ENCODE measurements around the gene APOL6.
A peak's percentile ranks its signal among the peaks of the same experiment; 100 is the strongest.

APOL6 gene, protein sequence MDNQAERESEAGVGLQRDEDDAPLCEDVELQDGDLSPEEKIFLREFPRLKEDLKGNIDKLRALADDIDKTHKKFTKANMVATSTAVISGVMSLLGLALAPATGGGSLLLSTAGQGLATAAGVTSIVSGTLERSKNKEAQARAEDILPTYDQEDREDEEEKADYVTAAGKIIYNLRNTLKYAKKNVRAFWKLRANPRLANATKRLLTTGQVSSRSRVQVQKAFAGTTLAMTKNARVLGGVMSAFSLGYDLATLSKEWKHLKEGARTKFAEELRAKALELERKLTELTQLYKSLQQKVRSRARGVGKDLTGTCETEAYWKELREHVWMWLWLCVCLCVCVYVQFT

DNA sequence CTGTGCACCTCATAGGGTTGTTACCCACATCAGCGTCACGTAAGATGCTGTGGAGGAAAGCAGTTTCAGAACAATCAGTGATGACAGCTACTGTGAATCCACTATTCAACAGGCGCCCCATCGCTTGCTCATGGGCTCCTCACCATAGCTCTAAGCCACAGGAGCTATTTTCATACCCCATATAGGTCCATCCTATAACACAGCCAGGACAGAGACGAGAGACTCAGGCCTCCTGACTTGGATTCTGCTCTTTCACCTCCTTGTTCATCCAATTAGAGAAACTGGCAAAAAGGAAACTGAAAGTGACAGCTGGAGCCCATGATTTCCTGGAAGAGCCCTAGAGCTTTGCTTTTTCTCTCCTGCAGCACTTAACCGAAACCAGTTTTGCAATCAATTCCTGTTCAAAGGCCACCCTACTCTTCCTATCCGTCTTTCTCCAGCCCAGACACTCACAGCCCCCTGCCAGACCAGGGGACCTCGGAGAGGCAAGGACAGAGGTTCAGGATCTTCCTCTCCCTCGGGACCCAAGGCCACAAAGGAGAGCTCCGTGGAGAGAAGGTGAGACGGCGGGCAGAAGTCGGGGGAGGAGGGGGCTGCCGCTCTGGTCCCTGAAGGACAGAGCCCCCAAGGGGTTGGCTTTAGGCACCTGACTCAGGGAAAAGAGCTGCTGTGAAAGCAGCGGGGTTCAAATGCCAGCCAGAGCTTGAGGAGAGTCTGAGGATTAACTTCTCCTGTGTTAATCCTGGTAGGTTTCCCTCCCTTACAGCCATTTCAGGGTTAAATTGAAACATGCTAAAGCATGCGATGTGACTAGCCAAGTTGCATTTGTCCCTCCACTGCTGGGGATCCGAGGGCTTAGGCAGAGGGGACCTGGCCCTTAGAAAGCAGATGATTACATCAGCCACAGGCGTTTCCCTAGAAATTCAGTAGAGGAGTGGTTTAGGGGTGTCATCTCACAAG, at the start of gene APOL6:
Gene APOL6, plus strand, starts transcription at position 381 of the 960 bp plus-strand sequence. CDS start 7,980 bp downstream, outside the sequence.
- DNase-seq = peak; percentile 48

DNA sequence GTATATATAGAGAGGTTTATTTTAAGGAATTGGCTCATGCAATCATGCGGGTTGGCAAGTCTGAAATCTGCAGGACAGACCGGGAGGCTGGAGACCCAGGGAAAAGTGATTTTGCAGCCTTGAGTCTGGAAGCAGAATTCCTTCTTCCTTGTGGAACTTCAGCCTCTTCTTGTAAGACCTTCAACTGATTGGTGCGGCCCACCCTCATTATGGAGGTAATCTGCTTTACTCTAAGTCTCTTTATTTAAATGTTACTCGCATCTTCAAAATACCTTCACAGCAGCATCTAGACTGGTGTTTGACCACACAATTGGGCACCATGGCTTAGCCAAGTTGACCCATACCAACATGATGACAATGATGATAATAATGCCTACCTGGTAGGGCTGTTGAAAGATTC, 48.9 kb upstream of the APOL6 start:
- DNase-seq = no peak

DNA sequence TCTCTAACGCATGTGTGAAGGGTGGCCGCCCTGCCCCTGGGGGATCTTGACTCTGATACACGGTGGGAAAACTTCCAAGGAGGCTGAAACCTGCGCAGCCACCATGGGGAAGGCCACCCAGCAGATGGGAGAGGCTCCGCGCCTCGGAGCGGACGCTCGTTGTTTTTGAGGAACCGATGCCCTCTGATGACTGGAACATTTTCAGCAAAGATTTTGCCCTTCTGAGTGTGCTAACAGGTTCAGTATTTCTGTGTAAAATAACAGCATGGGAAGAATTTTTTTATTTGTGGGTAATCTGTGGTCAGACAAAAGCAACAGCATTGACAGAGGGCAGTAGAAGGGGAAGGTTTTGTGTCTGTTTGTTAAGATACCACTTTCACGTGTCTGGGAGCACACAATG, 47.8 kb upstream of the APOL6 start:
- DNase-seq = no peak

DNA sequence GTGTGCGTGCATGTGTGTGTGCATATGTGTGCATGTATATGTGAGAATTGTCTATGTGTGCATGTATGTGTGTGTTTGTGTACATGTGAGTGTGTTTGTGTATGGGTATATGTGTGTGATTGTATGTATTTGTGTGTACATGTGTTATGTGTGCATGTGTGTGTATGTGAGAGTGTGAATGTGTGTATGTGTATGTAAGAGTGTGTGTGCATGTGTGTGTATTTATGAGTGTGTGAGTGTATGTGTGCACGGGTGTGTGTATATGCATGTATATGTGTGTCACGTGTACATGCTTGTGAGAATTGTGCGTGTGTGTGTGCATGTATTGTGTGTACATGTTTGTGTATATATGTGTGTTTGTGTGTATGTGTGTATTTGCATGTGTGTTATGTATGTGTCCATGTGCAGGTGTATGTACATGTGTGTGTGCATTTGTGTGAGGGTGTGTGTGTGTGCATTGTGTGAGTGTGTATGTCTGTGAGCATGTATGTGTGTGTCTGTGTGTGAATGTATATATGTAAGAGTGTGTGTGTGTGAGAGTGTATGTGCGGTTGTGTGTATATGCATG, 47.1 kb upstream of the APOL6 start:
- DNase-seq = no peak

DNA sequence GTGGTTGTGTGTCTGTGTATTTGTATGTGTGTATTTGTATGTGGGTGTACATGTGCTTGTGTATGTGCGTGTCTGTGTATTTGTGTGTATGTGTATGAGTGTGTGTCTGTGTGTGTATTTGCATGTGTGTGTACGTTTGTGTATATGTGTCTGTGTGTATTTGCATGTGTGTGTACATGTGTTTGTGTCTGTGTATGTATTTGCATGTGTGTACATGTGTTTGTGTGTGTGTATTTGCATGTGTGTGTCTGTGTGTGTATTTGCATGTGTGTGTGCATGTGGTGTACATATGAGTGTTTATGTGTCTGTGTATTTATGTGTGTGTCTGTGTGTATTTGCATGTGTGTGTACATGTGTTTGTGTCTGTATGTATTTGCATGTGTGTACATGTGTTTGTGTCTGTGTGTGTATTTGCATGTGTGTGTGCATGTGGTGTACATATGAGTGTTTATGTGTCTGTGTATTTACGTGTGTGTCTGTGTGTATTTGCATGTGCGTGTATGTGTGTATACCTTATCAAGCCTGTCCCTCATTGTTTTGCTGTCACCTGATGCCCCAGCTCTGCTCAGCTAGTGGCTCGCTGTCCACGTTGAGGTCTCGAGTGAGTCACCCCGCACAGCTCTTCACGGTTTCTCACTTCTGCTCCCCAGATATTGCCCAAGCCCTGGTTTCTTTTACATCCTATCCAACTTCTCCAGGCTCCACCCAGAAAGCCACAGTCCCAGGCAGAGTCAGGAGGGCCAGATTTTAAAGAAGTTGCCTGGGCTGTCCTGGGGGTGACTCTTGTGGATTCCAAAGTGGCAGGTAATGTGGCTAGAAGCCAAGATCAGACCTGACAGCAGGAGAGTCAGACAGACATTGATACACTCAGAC, 46.3 kb upstream of the APOL6 start:
- no peak for DNase-seq

DNA sequence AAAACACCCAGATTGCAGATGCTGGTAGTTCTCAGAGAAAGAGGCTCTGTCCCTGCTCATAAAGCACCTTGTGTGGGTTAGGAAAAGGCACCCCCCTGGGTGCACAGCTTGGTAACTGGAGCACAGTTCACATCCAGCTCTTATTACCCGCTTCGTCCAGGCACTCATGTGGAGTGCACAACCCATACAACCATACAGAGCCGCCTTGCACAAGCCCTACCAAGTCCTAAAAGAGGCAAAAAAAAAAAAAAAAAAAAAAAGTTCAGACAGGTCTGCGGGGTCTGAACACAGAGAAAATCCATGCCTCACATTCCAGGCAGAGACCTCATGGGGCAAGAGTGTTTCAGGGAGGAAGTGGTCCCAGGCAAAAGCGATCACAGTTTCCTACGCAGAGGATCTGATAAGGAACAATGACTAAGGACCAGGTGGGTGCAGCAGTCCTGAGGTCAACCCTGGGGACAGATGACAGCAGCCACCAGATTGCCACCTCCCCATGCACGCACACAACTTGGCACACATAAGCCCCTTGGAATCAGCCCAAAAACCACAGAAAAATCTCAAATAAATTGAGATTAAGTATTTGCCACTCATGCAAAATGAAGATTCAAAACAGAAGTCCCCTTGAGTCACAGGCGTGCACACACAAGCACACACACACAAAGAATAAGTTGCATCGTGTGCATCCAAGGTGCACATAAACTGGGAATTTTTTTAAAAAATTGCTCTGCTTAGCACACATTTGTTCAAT, 43.5 kb upstream of the APOL6 start:
- DNase-seq = no peak

DNA sequence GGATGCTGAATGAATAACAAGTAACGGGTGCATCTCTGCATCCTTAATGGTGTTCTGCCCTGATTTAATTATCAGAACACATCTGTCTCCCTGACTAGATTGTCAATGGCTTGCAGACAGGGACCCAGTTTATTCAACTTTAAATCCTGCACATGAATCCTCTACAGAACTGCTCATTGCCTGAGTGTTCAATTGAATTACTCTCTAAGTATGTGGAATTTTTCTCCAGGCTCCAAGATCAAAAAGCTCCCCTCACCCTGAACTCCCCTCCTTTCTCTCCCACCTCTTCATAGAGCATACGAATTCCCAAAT, 42.9 kb upstream of the APOL6 start:
- DNase-seq = no peak

DNA sequence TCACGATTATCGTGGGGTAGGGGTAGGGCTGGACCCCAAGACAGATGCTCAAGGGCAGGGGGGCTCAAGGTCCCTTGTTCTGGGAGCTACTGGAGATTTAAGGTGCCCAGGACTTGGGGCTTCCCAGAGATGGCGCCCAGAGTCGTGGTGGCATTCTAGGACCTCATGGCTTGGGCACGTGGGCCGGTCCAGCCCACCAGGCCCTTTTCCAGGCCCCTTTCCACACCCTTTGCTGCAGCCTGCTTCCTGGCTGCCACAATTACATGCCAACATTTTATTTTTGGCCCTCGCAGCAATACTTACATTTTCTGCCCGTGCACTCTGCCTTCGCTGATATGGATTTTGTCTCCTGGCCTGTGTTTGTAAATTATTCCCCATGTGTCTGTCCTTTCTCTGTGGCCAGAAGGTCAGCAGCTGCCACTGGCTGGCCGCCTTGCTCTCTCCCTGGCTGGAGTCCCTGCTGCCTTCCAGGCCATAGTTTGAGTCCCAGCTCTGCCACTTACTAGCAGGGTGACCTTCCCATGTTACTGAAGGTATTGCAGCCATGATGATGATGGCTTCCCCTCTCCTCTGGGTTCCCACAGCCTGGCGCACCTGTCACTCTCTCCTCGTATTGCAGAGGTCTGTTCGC, 42.3 kb upstream of the APOL6 start:
- DNase-seq = no peak

DNA sequence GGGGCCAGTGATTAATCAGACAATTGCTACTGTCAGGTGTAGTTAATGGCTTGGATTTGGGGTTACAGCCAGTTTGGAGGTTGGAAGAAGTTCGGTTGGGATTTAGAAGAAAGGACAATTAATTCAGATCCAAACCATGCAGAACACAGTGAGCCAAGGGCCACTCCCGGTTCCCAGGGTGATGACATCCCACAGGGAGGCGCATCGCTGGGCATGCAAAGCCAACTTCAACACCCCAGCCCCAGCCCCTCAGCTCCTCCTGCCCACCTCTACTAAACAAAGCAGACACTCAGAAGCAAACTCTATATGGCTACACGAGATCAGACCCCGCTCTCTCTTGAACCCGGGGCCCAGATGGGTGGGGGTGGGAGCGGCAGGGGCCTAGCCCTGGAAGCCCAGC, 41.3 kb upstream of the APOL6 start:
- no peak for DNase-seq

DNA sequence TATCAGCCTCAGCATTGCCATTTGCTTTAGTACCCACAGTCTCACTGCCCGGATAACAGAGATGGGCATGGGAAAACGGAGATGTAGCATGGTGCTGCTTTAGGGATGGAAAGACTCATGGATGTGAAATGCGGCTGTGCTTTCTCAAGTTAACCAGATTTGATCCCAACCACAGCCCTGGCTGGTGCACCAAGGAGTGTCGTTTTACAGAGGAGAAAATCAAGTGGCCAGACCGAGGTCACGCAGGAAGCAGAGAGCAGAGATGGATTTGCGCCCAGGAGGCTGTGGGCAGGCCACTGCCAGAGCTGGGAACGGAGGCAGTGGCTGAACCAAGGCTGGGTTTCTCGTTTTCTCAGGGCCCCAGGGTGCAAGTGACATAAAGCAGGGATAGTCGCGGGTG, 40.2 kb upstream of the APOL6 start:
- no peak for DNase-seq

DNA sequence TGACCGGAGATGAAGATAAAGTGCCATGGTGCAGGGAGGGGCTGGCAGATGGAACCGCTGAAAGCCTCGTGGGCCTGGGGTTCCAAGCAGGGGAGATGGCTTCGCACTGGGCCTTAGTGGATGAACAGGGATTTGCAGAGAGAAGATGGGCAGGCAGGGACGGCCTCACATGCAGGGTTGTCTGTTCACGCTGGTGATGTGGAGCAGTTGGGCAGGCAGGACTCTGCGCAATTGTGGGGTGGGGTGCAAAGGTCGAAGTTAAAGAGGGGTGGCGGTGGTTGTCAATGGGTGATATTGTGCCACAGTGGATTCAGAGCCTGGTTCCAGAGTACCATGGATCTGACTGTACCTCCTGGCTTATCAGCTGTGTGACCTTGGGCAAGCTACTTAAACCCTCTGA, 39.0 kb upstream of the APOL6 start:
- no peak for DNase-seq

DNA sequence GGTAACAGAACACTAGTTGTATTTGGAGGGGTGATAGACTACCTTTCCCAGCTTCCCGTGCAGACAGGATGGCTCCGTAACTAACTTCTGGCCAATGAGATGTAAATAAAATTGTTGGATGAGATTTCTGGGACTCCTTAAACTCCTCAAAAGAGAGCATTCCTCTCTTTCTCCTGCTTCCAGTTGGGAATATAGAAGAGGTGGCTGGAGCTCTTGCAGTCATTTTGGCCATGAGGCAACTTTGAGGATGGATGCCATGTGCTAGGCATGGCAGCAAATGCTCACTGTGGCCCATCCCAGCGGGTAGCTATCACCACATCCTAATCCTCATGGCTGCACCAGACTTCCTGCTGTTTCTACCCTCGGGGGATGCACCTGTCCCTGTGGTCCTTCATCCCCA, 38.5 kb upstream of the APOL6 start:
- DNase-seq = no peak

DNA sequence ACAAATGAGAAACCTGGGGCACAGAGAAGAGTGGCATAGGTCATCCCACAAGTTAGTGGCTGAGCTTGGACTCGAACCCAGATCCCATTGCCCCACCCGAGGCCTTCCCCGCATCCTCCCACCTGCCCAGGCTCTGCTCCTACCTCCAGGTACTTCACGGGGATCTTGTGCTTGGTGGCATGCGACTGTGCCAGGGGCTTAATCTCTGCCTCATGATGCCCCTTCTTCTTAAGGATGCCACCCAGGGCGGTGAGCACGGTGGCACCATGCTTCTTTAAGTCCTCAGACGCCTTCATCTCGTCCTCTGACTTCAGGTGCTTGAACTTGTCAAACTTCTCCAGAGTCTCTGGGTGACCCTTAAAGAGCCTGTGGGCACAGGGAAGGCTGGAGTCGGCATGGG, 37.5 kb upstream of the APOL6 start:
- no peak for DNase-seq

DNA sequence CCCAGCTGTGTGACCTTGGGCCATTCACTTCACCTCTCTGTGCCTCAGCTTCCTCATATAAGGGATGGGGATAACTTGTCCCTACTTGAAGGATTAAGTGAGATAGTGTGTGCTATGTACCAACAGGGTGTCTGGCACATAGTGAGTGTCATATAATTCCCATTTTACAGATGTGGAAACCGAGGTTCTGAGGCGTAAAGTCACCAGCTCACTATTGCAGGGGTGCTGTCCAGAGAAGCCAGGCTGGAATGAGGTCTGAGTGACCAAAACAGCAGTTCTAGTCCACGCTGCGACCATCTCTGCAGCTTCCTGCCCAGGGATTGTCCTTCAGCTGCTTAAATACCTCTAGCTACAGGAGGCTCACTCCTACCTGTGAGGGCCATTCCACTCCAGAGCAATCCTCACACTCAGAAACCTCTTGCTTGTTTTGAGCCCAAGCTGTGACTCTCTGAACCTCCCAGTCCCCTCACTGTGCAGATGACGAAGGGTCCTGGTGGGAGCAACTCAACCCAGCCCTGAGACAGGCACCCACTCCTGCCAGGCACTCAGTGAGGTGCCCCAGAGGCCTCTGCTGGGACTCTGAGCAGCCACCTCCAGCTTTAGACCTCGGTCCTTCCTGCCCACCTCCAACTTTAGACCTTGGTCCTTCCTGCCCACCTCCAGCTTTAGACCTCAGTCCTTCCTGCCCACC, 36.9 kb upstream of the APOL6 start:
- DNase-seq = no peak

DNA sequence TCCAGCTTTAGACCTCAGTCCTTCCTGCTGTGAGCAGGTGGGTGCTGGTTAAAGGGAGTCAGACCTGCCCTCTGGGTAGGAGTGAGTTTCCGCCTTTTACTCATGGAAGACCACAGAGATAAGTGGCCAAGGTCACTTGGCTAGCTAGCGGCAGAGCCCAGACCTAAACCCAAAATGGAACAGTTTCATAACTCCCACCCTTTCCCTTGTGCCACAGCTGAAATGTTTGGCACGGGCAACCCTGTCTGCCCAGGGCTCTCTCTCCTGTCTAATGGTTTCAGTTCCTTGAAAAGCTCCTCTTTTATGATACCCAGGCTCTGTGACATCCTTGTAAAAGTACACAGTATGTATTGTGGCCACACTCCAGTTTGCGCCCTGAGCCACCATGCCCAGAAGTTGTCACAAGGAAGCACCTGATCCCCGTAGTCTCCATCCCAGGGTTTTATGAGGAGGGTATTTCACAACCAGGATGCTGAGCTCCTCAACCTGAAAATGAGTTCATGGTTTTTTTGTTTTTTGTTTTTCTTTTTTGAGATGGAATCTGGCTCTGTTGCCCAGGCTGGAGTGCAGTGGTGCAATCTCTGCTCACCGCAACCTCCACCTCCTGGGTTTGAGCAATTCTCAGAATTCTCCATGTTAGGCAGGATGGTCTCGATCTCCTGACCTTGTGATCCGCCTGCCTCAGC, 36.2 kb upstream of the APOL6 start:
- no peak for DNase-seq

DNA sequence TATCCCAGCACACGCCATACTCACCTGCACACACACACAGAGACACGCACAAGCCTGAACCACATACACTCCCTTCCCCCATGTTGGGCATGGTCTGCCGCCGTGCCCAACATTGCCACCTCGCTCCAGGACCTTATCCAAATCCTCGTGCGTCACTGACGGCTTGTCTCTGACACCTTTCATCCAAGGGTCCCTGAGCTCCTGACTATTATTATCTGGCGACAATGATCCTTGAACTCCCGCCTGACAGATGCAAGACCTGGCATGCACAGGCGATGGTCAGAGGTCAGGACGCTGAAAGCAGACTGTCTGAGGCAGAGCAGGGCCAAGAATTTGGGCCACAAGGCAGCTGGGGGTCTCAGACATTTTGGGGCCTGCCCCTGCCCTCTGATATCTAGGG, 35.3 kb upstream of the APOL6 start:
- DNase-seq = no peak

DNA sequence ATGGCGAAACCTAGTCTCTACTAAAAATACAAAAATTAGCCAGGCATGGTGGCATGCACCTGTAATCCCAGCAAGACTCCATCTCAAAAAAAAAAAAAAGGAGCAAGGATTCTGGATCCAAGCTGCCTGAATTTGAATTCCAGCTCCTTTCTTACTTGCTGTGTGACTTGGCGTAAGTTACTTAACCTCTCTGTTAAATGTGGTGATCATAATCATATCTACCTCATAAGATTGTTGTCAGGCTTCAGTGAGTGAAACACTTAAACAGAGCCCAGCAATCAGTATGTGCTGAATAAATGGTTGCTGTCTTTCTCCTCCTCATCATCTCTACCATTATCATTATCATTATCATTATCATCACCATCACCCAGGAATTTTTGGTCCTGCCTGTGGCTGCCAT, 33.8 kb upstream of the APOL6 start:
- DNase-seq = no peak

DNA sequence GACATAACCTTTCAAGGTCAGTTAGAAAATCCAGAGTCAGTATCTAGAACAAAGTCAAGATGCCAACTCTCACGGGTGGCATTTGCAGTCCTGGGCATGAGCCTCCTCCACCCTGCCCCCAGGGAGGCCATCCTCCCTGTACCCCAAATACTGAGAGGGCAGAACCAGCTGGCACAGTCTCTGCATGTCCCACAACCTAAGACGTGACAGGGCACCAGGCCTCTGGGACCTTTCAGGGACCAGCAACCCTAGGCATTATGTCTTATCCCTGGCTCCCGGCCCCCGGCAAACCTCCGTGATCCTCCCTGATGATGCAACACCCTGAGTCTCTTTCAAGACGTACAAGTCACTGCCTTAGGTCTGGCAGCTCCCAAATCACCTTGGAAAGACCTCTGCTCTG, 33.1 kb upstream of the APOL6 start:
- no peak for DNase-seq

DNA sequence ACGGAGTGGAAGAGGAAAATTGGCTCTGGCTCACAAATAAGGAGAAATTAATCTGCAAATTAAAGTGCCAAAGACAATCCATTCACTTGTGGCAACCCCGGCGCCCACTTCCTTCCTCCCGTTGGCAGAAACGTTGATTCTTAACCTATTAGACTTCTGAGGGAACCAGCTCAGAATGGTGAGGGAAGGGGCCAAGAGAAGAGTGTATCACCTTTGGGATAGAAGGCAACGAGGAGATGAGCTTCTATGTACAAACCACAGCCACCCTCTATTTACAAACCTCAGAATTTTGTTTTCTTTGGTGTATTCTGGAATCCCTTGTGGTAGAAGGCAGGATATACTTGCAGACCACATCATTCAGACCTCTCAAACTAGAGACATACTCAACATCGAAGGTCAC, 32.2 kb upstream of the APOL6 start:
- no peak for DNase-seq

DNA sequence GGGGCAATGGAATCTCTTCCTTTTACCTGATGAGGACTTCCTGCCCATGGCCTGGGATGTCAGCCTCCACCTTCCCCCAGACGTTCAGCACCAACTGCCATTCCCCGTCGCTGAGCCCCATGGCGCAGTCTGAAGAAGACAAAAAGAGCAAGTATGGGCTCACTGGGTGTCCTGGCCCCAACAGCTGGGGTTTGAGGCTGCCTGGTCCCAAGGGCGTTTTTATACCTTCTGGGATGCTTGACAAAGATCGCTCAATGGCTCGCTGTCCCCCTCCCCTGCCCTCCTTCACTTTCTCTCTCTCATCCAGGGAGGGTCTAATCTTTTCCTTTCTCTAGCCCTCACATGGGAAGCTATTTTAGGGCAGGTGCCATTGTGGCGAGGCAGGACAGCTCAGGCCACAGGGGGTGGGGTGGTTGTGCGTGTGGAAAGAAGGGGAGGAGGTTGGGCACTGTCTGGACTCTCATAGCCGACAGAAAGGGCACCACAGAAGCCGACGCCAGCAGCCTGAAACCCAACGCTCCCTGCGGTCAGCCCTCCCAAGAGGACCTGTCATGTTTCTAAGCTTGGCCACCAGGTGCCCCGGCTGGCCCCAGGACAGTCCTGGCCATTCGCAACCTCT, 31.0 kb upstream of the APOL6 start, which contains the start of gene MB:
Gene MB, minus strand, starts transcription at position 193 of the 619 bp plus-strand sequence. Its CDS starts 72 bp downstream, at position 121.
- DNase-seq = no peak
